Measurements from ENCODE around the gene SLC30A3. TPM values are rescaled to one million over a fixed set of nuclear protein-coding genes. Genes with fewer than 3 reads are reported as not detected.

Gene SLC30A3
- total RNA-seq, 1 donor from 2014 or later, result 0.16 TPM

- H3K36me3 ChIP-seq (ENCODE audit: insufficient read depth, low read length), result peaks cover 2% of the 10 kb centered on the region
- Mint-ChIP-seq H3K27me3 (ENCODE audit: low read depth, unreplicated experiment) (peaks cover 28% of the 10 kb centered on the region), H3K4me1 (ENCODE audit: low read depth, unreplicated experiment) (no peaks in the 10 kb centered on the region), H3K9me3 (ENCODE audit: unreplicated experiment) (no peaks in the 10 kb centered on the region), H3K4me3 (ENCODE audit: unreplicated experiment) (no peak overlapping the region), H3K27ac (ENCODE audit: unreplicated experiment) (no peak overlapping the region), H3K36me3 (ENCODE audit: low read depth, unreplicated experiment) (peaks cover 5% of the 10 kb centered on the region)
- H3K27me3 ChIP-seq (ENCODE audit: insufficient read depth, low read length), result peaks cover 6% of the 10 kb centered on the region
- no peak overlapping the region for H2AFZ ChIP-seq (ENCODE audit: low read depth, low read length)
- H4K20me1 ChIP-seq (ENCODE audit: insufficient read depth, low read length), result peaks cover under 1% of the 10 kb centered on the region
- no peak for FAIRE-seq
- H3K4me3 ChIP-seq (ENCODE audit: insufficient read depth, low read depth, low read length), result no peak overlapping the region
- no peak overlapping the region for H3K9ac ChIP-seq (ENCODE audit: low read length)
- DNase-seq (ENCODE audit: low read depth), result peak; percentile 15
- no peak overlapping the region for H3K27ac ChIP-seq (ENCODE audit: low read depth, low read length)
- H3K9me3 ChIP-seq (ENCODE audit: insufficient read depth, low read depth, low read length), result no peaks in the 10 kb centered on the region
- no peak overlapping the region for H3K4me2 ChIP-seq (ENCODE audit: low read length)
- no peaks in the 10 kb centered on the region for H3K79me2 ChIP-seq (ENCODE audit: insufficient read depth, low read length)
- H3K4me1 ChIP-seq (ENCODE audit: insufficient read depth, low read length), result peaks cover 4% of the 10 kb centered on the region
- TF ChIP-seq CTCF (IDR thresholded peaks at IDR 0.05; ENCODE audit: insufficient read depth, low read depth, low read length) (no peak), EZH2 (IDR thresholded peaks at IDR 0.05; ENCODE audit: insufficient read depth, low read length) (no peak)
These were observed 13.5 kb downstream of the SLC30A3 start for GRCh38 chr2:27249159-27249890.

DNA sequence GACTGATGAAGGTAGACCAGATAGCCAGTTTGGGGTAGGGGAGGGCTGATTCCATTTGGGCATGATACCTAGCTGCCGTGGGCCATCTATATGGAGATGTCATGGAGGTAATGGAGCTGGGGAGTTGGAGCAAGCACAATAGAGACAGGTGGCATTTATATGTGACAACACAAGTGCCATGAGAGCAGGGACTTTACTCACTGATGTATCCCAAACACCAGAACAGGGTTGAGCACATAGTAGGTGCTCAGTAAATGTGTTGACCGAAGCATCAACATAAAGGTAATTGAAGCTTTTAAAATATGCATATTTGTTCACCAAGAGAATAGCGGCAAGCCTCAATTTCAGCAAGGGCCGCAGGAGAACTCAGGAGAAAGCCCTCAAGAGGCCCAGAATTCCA, 15.0 kb downstream of the SLC30A3 start:
- H3K36me3 ChIP-seq (ENCODE audit: insufficient read depth, low read length), result peaks cover 13% of the 10 kb centered on the region
- FAIRE-seq (no peak), DNase-seq (ENCODE audit: low read depth) (no peak)
- Mint-ChIP-seq H3K27ac (ENCODE audit: unreplicated experiment) (no peak overlapping the region), H3K27me3 (ENCODE audit: low read depth, unreplicated experiment) (peaks cover 26% of the 10 kb centered on the region), H3K4me1 (ENCODE audit: low read depth, unreplicated experiment) (no peaks in the 10 kb centered on the region), H3K9me3 (ENCODE audit: unreplicated experiment) (no peaks in the 10 kb centered on the region), H3K4me3 (ENCODE audit: unreplicated experiment) (no peak overlapping the region), H3K36me3 (ENCODE audit: low read depth, unreplicated experiment) (peaks cover 9% of the 10 kb centered on the region)
- TF ChIP-seq EZH2 (IDR thresholded peaks at IDR 0.05; ENCODE audit: insufficient read depth, low read length) (no peak), CTCF (IDR thresholded peaks at IDR 0.05; ENCODE audit: insufficient read depth, low read depth, low read length) (no peak)
- no peak overlapping the region for H3K4me3 ChIP-seq (ENCODE audit: insufficient read depth, low read depth, low read length)
- H3K27ac ChIP-seq (ENCODE audit: low read depth, low read length), result no peak overlapping the region
- no peaks in the 10 kb centered on the region for H3K79me2 ChIP-seq (ENCODE audit: insufficient read depth, low read length)
- peaks cover 4% of the 10 kb centered on the region for H3K4me1 ChIP-seq (ENCODE audit: insufficient read depth, low read length)
- H4K20me1 ChIP-seq (ENCODE audit: insufficient read depth, low read length), result peaks cover 5% of the 10 kb centered on the region
- no peak overlapping the region for H2AFZ ChIP-seq (ENCODE audit: low read depth, low read length)
- H3K27me3 ChIP-seq (ENCODE audit: insufficient read depth, low read length), result peaks cover 6% of the 10 kb centered on the region
- H3K9ac ChIP-seq (ENCODE audit: low read length), result no peak overlapping the region
- no peaks in the 10 kb centered on the region for H3K9me3 ChIP-seq (ENCODE audit: insufficient read depth, low read depth, low read length)
- H3K4me2 ChIP-seq (ENCODE audit: low read length), result no peak overlapping the region

DNA sequence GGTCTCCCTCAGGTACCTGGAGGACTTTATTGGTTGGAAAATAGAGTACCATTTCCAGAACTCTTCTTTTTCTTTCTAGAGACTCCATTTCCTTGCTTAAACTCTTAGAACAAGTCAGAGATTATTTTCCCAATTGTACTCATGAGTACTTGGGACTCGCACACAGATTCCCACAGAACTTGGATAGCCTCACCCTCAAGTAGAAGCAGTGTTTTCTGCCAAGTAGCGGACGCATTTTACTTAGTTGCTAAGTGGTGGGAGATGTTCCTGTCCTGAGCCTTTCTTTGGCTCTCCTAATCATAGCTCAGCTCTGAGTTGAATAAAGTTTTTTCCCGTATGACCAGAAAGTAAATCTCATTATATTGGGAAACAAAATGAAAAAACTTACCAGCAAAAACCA, 17.2 kb downstream of the SLC30A3 start:
- Histone ChIP-seq H3K36me3 (ENCODE audit: insufficient read depth, low read length) (peaks cover 26% of the 10 kb centered on the region), H3K4me1 (ENCODE audit: insufficient read depth, low read length) (peaks cover 4% of the 10 kb centered on the region), H4K20me1 (ENCODE audit: insufficient read depth, low read length) (peaks cover 10% of the 10 kb centered on the region), H3K4me3 (ENCODE audit: insufficient read depth, low read depth, low read length) (no peak overlapping the region), H3K79me2 (ENCODE audit: insufficient read depth, low read length) (no peaks in the 10 kb centered on the region), H2AFZ (ENCODE audit: low read depth, low read length) (no peak overlapping the region), H3K9me3 (ENCODE audit: insufficient read depth, low read depth, low read length) (no peaks in the 10 kb centered on the region), H3K27me3 (ENCODE audit: insufficient read depth, low read length) (no peaks in the 10 kb centered on the region), H3K27ac (ENCODE audit: low read depth, low read length) (no peak overlapping the region), H3K4me2 (ENCODE audit: low read length) (no peak overlapping the region), H3K9ac (ENCODE audit: low read length) (no peak overlapping the region)
- Mint-ChIP-seq H3K9me3 (ENCODE audit: unreplicated experiment) (no peaks in the 10 kb centered on the region), H3K4me3 (ENCODE audit: unreplicated experiment) (no peak overlapping the region), H3K27me3 (ENCODE audit: low read depth, unreplicated experiment) (peaks cover 13% of the 10 kb centered on the region), H3K4me1 (ENCODE audit: low read depth, unreplicated experiment) (no peaks in the 10 kb centered on the region), H3K36me3 (ENCODE audit: low read depth, unreplicated experiment) (peaks cover 21% of the 10 kb centered on the region), H3K27ac (ENCODE audit: unreplicated experiment) (no peak overlapping the region)
- DNase-seq (ENCODE audit: low read depth), result no peak
- TF ChIP-seq CTCF (IDR thresholded peaks at IDR 0.05; ENCODE audit: insufficient read depth, low read depth, low read length) (no peak), EZH2 (IDR thresholded peaks at IDR 0.05; ENCODE audit: insufficient read depth, low read length) (no peak)
- FAIRE-seq, result no peak
